ENCODE measurements around the gene CD48. TPM values are rescaled to one million over a fixed set of nuclear protein-coding genes. Genes with fewer than 3 reads are reported as not detected.
"Not testable (repeated sequence)": the region's sequence is repeated elsewhere in the genome, so short reads cannot be mapped to it uniquely, and the experiment has no call there.

The CD48 gene
- polyA plus RNA-seq, 3 donors = 356 to 688 (median 363) TPM

GRCh38 chr1:160716013-160716412 is 4.4 kb upstream of the CD48 start:
- Histone ChIP-seq H3K27me3 (ENCODE audit: control insufficient read depth in 2 of 2, insufficient read depth in 2 of 2, low read length in 2 of 2) (no peaks in the 10 kb centered on the region), H3K9ac (ENCODE audit: insufficient read depth, low read length, poor library complexity, severe bottlenecking) (no peak overlapping the region), H2AFZ (ENCODE audit: insufficient read depth, low read depth, low read length, poor library complexity, severe bottlenecking) (no peak overlapping the region), H3K9me3 (replicated peaks in 1 of 2; ENCODE audit: control insufficient read depth in 1 of 2, insufficient read depth in 1 of 2, low read length in 2 of 2) (no peaks in the 10 kb centered on the region), H3K36me3 (replicated peaks in 1 of 2; ENCODE audit: control insufficient read depth in 1 of 2, insufficient read depth in 2 of 2, low read length in 2 of 2) (no peaks in the 10 kb centered on the region), H3K4me3 (replicated peaks in 1 of 3; ENCODE audit: low read depth in 2 of 3, low read length in 3 of 3) (no peak overlapping the region), H3K4me1 (ENCODE audit: control insufficient read depth in 1 of 2, insufficient read depth in 2 of 2, low read length in 2 of 2) (peaks cover 58 to 67% of the 10 kb centered on the region in 2 donors), H3K79me2 (ENCODE audit: insufficient read depth, low read length) (peaks cover 14% of the 10 kb centered on the region), H4K20me1 (ENCODE audit: insufficient read depth, low read length) (no peaks in the 10 kb centered on the region), H3K4me2 (replicated peaks; ENCODE audit: extremely low read depth, low read length, poor library complexity, severe bottlenecking) (no peak overlapping the region), H3K27ac (ENCODE audit: low read depth in 1 of 2, low read length in 2 of 2) (no peak overlapping the region)
- Mint-ChIP-seq H3K27ac (no peak overlapping the region), H3K27me3 (ENCODE audit: low read depth in 3 of 3) (peaks cover 0 to 2% (median 0%) of the 10 kb centered on the region in 3 donors), H3K36me3 (no peaks in the 10 kb centered on the region), H3K9me3 (peaks cover 0 to 1% (median 0%) of the 10 kb centered on the region in 7 donors), H3K4me3 (no peak overlapping the region), H3K4me1 (peaks cover 67% of the 10 kb centered on the region)
- 100% methylated on average over 1 of the region's 1 CpG for WGBS (ENCODE audit: insufficient coverage)
- no peak for DNase-seq
- TF ChIP-seq, protein P1, sequence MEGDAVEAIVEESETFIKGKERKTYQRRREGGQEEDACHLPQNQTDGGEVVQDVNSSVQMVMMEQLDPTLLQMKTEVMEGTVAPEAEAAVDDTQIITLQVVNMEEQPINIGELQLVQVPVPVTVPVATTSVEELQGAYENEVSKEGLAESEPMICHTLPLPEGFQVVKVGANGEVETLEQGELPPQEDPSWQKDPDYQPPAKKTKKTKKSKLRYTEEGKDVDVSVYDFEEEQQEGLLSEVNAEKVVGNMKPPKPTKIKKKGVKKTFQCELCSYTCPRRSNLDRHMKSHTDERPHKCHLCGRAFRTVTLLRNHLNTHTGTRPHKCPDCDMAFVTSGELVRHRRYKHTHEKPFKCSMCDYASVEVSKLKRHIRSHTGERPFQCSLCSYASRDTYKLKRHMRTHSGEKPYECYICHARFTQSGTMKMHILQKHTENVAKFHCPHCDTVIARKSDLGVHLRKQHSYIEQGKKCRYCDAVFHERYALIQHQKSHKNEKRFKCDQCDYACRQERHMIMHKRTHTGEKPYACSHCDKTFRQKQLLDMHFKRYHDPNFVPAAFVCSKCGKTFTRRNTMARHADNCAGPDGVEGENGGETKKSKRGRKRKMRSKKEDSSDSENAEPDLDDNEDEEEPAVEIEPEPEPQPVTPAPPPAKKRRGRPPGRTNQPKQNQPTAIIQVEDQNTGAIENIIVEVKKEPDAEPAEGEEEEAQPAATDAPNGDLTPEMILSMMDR (IDR thresholded peaks at IDR 0.05) = no peak
- intact Hi-C loops (cut with micrococcal nuclease) = no loop called here

DNA sequence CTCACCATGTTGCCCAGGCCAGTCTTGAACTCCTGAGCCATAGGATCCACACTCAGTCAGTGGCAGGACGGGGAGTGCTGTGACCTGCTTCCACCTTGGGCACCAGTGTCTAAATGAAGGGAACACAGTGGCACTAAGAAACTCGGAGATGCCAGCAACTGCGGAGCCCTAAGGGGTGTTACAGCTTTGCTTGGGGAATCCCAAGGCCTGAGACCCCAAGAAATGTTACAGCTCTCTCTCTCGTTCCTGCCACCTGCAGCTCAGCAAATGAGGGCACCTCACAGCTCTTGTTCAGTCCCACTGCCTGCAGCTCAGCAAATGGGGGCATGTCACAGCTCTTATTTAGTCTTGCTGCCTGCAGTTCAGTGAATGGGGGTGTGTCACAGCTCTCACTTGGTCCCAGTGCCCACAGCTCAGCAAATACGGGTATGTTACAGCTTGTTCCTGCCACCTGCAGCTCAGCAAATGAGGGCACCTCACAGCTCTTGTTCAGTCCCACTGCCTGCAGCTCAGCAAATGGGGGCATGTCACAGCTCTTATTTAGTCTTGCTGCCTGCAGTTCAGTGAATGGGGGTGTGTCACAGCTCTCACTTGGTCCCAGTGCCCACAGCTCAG is 2.5 kb upstream of the CD48 start:
- H2AFZ ChIP-seq (ENCODE audit: insufficient read depth, low read depth, low read length, poor library complexity, severe bottlenecking); DNase-seq; H3K4me3 Mint-ChIP-seq; H3K4me2 ChIP-seq (replicated peaks; ENCODE audit: extremely low read depth, low read length, poor library complexity, severe bottlenecking); H3K27me3 ChIP-seq (ENCODE audit: control insufficient read depth in 2 of 2, insufficient read depth in 2 of 2, low read length in 2 of 2); H3K36me3 ChIP-seq (replicated peaks in 1 of 2; ENCODE audit: control insufficient read depth in 1 of 2, insufficient read depth in 2 of 2, low read length in 2 of 2); H3K9me3 ChIP-seq (replicated peaks in 1 of 2; ENCODE audit: control insufficient read depth in 1 of 2, insufficient read depth in 1 of 2, low read length in 2 of 2); H3K36me3 Mint-ChIP-seq; H3K9ac ChIP-seq (ENCODE audit: insufficient read depth, low read length, poor library complexity, severe bottlenecking); intact Hi-C loops (cut with micrococcal nuclease); H3K4me3 ChIP-seq (replicated peaks in 1 of 3; ENCODE audit: low read depth in 2 of 3, low read length in 3 of 3); H3K27me3 Mint-ChIP-seq (ENCODE audit: low read depth in 3 of 3); H3K9me3 Mint-ChIP-seq: not testable (repeated sequence)
- Mint-ChIP-seq H3K4me1 (peaks cover 48% of the 10 kb centered on the region), H3K27ac (peak overlapping the region in 4 of 7 donors; percentile 28 to 63 (median 52))
- Histone ChIP-seq H3K27ac (ENCODE audit: low read depth in 1 of 2, low read length in 2 of 2) (peak overlapping the region in 1 of 2 donors; percentile 98), H3K79me2 (ENCODE audit: insufficient read depth, low read length) (peaks cover 33% of the 10 kb centered on the region), H4K20me1 (ENCODE audit: insufficient read depth, low read length) (peaks cover 10% of the 10 kb centered on the region), H3K4me1 (ENCODE audit: control insufficient read depth in 1 of 2, insufficient read depth in 2 of 2, low read length in 2 of 2) (peaks cover 51 to 67% of the 10 kb centered on the region in 2 donors)
- 91% methylated on average over 3 of the region's 5 CpGs for WGBS (ENCODE audit: insufficient coverage)

Measured in CD14-positive monocyte (primary cell).